Hepatic stellate cell (primary cell): ENCODE results near the gene WNT7B.

Source experiments
- DNase-seq: peaks from one replicate; pipeline ENCODE4 v3.0.0; 2011; ENCODE audit warnings: low spot score

Gene WNT7B

DNA sequence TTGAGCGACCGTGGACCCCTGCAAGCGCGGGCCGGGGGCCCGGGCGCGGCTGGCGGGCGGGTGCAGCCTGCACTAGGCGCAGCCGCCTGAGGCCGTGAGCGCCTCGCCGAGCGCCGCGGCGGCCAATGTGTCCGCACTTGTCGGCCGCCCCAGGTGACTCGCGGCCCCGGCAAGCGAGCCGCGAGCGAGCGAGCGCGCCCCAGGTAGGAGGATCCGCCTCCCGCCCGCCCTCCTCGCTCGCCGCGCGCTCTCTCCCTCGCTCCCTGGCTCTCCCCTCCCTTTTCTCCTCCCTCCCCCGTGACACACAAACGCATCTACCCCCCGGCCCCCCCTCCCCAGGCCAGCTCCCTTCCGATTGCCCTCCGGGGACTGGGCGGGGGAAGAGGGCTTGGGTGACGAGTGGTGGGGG, at the start of gene WNT7B:
WNT7B (minus strand) TSS at position 160 of the 409 bp plus-strand sequence. CDS start 408 bp downstream, outside the sequence.
- DNase-seq: no peak

DNA sequence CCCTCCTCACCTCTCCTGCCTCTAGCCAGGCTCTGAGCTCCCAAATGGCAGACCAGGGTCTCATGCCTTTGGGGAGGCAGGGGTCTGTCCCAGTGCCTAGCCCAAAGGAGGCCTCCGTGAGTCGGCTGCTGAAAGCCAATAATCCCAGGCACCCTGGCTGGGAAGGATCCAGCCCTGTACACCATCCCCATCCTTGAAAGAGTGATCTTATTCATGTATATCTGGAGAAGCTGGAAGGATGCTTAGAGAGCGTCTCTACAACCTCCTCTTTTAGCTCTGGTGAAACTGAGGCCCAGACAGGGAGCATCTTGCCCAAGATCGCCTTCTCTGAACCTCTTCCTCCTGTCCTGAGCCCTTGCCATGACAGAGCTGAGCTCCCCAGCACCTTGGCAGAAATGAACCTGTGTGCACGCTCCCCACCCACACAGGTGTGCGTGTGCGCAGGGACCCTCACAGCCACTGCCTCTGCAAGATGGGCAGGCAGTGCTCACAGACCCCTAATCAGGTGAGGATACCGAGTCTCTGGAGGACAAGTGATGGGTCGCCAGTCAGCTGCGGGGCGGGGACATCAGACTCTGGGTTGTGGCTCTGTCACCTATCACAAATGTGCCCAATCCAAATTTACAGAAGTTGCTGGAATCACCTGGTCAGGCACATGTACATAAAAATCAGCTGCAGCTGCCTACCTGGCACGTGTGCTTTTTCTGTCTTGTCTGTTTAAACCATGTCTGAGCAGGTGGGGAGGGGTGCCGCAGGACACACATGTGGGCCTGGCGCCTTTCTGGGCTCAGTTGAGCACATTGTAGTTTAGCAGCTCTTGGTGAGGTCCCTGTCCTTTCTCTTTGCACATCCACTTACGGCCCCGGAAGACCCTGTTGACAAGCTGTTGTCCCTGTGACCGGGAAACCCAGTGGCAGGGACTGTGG, 49.3 kb upstream of the WNT7B start:
- no peak for DNase-seq

DNA sequence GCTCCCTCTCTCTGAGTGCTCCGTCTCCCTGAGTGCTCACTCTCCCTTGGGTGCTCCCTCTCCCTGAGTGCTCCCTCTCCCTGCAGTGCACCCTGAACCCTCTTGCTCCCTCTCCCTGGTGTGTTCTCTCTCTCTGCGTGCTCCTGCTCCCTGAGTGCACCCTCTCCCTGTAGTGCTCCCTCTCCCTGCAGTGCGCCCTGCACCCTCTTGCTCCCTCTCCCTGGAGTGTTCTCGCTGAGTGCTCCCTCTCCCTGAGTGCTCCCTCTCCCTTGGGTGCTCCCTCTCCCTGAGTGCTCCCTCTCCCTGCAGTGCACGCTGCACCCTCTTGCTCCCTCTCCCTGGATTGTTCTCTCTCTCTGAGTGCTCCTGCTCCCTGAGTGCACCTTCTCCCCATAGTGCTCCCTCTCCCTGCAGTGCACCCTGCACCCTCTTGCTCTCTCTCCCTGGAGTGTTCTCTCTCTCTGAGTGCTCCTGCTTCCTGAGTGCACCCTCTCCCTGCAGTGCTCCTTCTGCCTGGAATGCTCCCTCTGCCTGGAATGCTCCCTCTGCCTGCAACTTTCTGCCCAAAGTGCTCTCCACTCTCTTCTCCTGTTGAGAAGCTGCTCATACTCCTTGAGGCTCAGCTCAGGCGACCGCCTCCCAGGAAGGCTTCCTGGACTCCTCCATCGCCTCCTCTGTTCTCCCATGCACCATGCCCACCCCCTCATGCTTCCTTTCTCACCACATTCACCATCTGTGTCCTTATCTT, 48.4 kb upstream of the WNT7B start:
- no peak for DNase-seq

DNA sequence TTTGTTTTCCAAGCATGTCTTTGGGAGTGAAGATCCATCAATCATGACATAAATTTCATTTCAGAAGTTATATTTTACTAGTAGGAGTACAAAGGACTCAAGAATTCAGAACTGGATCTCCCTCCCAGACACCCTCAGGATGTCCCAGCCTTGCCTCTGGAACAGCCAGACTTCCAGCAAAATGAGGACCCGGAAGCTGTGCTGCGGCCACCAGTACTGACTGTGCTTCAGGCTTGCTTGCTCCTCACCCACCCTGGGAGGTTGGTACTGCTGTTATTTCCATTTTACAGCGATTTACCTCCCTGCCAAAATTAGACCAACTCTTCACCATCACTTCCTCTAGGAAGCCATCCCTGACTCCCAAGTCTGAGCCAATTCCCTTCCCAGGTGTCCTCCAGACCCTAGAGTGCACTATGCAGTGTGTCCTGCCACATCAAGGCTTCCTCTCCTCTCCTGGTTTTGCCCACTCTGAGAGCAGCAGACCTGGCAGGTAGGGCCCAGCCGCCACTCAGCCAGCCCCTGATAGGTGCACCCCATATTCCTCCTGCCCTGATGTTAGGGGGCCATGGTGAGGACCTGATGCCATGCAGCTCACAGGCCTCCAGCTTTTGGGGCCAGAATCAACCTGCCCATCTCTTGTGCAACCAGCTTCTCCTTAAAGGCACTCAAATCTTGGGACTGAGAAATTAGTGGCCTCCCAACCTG, 47.3 kb upstream of the WNT7B start:
- DNase-seq: no peak

DNA sequence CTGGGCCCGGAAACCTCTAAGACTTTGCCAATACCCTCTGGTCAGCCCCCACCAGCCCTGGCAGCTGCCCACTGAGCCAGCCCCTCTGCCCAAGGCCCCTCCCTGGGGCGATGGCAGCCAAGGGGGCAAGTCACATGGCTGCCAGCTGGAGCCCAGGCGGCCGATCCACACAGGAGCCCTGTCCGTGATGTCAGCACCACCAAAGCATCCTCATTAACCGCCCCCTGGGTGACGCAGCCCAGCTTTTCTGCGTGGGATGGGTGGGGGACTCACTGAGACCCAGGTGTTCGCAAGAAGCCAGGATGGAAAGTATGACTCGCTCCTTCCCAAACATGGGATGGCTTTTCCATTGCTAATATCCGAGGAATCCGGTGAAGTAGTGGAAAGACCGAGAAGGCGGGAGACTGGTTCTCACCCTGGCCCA, 46.6 kb upstream of the WNT7B start:
- DNase-seq: no peak

DNA sequence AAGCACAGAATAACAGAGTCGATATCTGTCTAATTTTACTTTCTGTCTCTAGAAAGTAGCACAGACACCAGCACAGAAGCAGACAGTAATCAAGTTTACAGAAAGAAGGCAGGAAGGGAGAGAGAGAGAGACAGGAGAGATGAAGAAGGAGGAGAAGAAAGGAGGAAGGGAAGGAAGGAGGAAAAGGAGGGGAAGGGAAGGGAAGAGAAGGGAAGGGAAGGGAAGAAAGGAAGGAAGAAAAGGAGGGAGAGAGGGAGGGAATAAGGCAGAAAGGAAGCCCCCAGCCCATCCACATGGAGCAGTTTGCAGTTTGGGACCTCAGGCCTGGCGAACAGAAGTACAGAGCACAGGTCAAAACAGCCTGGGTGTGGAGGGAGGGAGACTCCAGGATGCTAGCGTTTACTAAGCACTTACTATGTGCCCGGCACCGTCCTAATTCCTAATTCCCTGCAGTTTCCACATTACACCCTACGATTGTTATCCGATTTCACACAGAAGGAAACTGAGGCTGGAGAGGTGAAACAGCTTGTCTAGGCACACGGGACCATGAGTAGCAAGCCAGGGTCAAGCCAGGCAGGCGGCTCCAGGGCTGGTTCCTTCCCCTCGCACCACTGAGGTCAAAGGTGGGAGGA, 46.0 kb upstream of the WNT7B start:
- no peak for DNase-seq

DNA sequence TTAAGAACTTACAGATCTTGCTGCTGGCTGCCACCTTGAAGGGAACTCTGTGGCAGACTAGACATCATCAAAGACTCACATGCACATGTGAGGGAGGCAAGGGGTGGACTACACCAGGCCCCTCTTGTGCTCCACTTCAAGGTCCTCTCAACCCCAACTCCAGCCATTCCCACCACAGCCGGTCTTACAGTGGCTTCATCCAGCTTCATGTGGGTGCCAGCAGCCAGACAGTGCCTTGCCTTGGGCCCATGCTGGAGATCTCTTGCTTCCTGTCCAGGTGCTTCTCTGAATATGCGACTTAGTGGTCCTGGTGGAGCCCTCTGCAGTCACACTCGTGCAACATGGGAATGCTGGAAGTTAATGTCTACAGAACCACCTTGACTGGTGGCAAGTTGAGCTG, 44.6 kb upstream of the WNT7B start:
- DNase-seq: no peak

DNA sequence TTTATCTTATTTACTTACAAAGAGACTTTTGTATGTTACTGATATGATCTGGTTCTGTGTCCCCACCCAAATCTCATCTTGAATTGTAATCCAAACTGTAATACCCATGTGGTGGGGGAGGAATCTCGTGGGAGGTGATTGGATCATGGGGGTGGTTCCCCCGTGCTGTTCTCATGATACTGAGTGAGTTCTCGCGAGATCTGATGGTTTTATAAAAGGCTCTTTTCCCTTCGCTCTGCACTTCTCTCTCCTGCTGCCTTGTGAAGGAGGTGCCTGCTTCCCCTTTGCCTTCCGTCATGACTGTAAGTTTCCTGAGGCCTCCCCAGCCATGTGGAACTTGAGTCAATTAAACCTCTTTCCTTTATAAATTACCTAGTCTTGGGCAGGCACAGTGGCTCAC, 42.4 kb upstream of the WNT7B start:
- DNase-seq: no peak

DNA sequence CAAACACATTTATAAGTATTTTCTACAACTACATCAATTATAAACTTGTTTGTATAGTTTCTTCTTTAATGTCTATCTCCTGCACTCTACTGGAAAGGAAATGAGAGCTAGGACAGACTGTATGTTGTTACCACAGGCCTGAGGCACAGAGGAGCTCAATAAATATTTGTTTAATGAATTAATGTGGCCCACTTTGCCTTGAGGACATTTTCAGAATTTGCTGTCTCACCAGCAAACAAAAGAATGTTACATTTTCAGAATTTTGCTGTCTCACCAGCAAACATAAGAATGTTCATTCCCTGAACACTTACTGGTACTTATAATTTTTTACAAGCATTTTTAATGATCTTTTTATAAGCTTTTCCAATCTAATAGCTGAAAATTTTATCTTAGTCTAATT, 41.9 kb upstream of the WNT7B start:
- no peak for DNase-seq

DNA sequence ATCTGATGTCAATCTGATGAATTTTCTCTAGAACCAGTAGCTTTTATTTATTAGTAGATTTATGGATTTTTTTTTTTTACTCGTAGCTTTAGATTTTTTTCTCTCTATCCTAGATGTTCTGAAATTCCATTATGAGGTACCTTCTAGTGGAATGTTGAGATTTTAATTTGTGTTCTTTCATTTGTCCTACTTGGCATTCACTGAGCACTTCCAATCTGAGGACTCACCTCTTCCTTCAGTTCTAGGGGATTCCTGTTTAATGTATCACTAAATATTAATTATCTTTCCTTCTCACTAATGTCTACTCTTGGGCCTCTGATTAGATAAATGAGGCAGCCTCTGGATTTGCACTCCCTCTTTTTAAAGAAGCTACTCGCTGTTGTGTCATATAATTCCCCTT, 40.2 kb upstream of the WNT7B start:
- no peak for DNase-seq

DNA sequence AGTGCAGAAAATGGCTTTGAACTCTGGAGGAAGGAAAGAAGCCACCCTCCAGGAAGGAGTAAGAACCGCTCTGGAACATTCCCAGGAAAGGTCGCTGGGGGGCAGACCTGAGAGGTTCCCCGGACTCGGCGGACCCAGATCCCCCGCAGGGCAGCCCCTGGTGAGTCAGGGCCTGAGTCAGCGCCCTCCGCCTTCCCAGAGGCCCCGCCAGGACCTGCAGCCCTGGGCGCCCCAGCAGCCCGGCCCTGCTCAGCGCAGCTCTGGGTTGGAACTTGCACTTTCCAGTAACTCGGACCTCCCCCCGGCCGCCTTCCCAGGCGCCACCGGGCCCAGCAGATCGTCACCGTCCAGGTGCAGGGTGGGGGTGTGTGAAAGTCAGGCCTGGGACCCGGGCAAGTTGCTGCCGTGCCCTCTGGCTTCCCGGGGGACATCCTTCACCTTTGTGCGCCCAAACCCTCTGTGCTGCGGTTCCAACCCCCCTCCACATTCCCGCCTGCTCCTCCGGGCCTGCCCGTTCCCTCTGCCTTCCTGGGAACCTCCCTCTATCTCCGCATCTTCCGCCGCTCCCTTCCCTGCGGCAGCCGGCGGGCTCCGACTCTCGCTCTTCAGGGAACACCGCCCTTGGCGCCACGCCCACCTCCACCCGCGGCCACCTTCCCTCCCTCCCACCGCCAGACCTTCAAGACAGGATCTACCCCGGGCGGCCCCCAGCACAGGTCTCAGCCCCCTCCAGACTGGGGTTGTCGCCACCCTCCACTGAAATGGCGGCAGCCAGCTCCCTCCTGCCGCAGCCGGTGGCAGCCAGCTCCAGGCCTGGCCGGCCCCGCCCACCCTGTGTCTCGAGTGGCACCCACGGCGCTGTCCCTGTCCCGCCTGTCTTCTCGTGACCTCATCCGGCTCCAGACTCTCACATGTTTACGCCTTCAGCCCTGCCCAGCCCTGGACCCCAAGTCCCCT, 36.8 kb upstream of the WNT7B start:
- DNase-seq: peak; percentile 96

DNA sequence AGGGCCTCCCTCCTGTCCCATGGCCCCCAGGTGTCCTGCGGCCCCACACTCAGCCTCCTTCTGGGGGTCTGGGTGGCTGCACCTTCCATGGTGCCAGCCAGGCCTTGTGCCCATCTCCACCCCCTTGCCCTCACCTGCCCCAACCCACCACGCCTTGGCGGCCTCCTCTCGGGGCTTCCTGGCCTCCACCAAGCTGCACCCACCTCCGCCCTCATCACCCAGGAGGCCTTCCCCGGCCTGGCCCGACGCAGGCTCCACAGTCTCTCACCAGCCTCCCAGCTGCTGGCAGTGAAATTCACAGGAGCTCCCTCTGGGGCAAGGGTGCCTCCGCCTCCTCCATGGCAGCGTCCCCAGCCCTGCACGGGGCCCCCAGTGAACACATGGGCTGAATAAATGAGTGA, 35.9 kb upstream of the WNT7B start:
- no peak for DNase-seq

DNA sequence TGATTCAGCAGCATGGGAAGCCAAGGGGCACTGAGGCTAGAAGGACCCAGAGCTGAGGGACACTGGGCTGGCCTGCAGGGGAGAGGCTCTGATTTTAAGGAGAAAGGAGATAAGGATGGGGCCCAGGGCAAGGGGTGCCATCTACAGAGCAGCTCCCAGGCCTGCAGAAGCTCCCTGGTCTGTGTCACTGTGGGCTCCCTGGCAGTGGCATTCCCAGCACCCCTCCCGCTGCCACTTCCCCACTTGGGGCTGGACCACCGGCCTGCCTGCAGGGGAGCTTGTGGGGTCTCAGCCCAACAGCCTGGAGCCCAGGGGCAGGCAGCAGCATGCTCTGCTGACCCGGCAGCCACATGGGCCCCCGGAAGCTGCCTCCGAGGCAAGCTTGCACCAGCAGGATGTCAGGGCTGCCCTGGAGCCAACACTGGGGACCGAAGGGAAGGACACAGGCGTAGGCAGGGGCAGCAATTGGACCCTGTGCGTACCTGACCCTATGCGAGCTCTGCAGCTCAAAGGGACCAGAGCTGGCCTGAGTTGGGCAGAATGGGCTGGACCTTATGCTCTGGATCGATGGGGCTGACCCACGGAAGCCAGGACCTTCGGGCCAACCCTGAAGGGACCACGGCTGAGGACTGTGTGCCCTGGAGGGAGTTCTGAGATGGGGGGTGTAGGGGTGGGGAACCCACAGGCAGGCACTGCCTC, 35.4 kb upstream of the WNT7B start:
- no peak for DNase-seq

DNA sequence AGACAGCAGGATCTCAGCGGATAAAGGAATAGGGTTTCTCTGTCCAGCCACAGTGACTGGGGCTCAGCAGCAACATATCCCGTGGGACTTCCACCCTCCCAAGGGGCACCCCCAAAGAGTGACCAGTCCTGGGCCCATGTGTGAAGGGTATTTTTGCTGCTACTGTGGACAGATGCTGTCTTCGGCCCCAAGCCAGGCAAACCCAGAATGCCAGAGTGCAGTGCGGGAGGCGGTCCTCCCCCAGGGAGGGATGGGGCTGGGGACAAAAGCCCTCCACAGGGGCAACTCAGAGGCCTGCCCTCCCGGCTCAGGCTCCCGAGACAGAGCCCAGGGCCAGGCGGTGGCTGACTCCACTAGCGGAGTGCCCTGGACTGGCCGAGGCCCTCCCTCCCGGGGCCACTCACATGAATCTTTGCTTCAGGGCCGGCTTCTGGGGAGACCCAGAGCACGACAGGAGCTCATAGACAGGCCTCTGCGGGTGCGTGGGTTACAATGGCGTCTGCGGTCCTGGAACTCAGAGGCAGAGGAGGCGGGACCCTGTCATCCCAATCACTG, 34.7 kb upstream of the WNT7B start:
- peak; percentile 51 for DNase-seq

DNA sequence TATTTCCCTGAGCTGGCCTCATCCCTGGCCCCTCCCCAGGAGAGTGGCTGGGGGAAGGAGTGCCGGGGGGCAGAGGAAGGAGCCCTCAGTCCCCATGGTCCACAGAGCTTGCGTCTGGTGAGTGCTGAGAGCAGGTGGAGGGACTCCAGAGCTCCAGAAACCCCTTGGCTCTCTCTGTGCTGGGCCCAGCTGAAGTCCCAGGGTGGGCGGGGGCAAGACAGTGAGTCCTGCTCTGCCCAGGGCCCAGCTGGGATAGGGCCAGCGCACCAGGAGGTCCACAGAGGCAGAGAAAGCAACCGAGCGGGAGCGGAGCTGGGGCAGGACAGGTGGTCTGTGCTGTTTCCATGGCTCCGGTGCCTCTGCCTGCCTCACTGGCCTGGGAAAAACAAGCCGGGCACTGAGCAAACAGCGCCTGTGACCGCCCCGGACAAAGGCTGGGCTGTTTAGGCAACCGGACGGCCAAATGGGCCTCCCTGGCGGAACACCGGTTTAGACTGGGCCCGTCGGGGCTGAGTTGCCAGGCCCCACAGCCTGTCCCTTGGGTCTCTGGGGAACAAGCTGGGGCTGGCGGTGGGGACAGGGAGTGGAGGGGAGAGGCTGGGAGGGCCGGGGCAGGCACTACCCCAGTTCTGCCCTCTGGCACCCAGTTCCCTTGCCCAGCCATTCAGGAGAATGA, 34.1 kb upstream of the WNT7B start:
- DNase-seq: no peak

DNA sequence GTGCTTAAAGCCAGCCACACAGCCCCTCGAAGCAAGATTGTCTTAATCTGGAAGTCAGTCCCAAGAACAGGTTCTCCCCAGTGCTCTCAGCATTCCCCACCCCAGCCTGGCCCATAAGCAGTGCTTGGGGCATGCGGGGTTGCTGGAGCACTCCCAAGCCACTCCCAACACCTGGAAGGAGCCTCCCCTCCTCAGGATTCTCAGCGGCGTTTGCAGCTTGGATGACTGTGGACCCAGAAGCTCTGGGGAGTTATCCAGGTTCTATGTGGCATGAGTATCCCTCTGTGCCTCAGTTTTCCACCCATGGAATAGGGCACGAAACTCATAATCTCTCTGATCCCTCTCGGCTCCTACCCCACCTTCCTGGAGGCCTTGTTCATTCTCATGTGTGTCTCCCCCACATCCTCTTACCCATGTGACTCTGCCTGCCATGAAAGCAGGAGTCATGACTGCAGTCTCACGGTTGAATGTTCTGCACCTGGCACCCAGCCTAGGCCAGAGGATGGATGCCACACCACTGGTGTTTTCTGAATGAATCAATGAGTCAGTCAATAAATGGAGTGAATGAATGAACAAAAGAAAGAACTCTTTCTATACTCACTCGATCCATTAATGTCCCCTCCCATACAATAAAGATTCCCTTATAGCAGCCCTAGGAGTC, 33.4 kb upstream of the WNT7B start:
- no peak for DNase-seq

DNA sequence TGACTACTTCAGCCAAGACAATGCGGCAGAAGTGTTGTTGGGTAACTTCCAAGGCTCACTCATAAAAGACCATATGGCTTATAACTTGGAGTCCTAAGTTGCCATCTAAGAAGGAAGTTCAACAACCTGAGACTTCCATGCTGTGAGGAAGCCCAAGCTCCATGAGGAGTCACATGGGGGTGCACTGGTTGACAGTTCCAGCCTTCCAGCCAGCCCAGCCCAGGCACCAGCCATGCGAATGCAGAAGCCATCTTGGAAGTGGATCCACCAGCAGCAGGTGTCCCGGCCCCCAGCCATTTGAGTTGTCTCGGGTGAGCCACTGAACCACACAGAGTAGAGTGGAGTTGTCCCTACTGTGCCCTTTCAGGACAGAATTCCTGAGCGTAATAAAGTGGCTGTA, 32.8 kb upstream of the WNT7B start:
- no peak for DNase-seq

DNA sequence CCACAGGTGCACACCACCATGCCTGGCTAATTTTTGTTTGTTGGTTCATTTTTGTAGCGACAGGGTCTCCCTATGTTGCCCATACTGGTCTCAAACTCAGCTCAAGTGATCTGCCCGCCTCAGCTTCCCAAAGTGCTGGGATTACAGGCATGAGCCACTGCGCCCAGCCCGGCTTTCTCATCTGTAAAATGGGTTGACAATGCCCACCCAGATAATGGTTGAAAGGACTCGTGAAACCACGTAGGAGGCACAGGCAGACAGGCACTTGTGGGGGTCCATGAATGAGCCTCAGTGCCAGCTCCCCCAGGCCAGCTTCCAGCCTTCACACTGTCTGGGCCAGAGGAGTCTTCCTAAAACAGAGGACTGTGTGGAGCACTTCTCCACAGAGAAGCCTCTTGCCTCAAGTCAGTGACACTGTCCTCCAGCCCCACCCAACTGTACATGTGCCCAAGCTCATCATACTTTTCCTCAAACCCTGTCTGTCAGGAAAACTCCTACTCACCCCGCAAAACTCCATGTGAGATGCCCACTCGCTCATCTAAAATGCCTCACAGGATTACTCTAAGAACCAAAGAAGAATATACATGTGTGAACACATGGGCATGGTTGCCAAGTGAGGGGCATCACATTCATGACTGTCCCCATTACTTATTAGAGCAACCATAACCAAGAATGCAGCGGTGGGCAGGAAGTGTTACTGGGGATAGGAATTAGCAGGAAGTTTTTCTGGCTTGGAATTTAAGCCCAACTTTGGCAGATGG, 32.1 kb upstream of the WNT7B start:
- no peak for DNase-seq
